Subcutaneous adipose tissue (tissue), 4 donors: Measurements from ENCODE around the gene PIGR. TPM values are rescaled to one million over a fixed set of nuclear protein-coding genes. Genes with fewer than 3 reads are reported as not detected.

Experiments
- CTCF ChIP-seq: fragments of 450-650 bp; IDR thresholded peaks from one replicate; pipeline ENCODE4 v1.5.1; 2016; ENCODE audit warnings: low read depth, mild to moderate bottlenecking, control low read depth, antibody characterized with exemption, moderate library complexity
- total RNA-seq, 4 donors: library from RNA; depleted of rRNA; stranded (reverse); fragments of >200 nt; gene quantifications; one replicate each; pipeline ENCODE4 v1.1.0, GENCODE V29; 2016

The PIGR gene
- total RNA-seq, 4 donors from 2014 or later, result 0.22 to 2.4 (median 0.61) TPM

DNA sequence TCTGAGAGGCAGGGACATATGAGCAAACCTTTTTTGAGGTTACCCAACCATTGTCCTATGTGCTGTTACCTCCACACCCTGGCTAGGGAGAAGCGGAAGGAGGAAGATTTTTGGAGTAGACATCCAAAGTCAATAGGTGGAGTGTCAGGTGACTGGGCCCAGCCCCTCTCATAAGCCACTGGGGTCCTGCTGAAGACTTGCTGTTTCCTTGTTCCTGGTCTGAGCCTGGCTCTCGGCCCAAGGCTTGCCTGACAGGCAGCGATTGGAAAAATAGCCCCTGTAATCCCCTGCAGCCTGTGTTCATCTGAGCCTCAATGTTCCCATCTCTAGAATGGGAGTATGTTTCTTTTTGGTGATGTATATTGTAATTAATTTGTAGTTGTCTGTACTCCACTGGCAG, 6.9 kb upstream of the PIGR start:
- no peak for TF ChIP-seq CTCF

- TF ChIP-seq CTCF, result no peak
Observed at GRCh38 chr1:206952171-206952570, 5.9 kb upstream of the PIGR start.

GRCh38 chr1:206951318-206952100, 5.2 kb upstream of the PIGR start:
- no peak for TF ChIP-seq CTCF

GRCh38 chr1:206949641-206950040, 3.4 kb upstream of the PIGR start:
- TF ChIP-seq CTCF, result no peak

GRCh38 chr1:206949208-206949607, 2.9 kb upstream of the PIGR start:
- TF ChIP-seq CTCF, result no peak

- no peak for TF ChIP-seq CTCF
Observed at GRCh38 chr1:206947255-206947654, 989 bp upstream of the PIGR start.

DNA sequence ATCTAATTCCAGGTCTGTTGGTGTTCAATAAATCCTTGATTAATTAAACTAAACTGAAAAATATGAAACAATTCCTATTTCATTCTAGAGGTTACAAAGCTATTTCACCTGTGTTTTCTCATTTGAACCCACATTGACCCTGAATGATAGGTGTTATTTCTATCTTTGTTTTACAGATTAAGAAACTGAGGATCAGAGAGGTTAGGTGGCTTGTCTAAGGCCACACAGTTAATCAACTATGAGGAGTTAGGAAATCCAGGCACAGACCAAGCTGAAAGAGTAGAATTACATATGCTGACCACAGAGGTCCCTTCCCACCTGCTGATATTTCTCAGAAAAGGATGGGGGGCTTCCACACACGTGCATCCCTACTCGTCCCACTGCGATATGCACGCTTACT, 487 bp downstream of the PIGR start:
- TF ChIP-seq CTCF, result no peak
